ENCODE measurements around the gene BMPR1A. TPM values are rescaled to one million over a fixed set of nuclear protein-coding genes. Genes with fewer than 3 reads are reported as not detected.

BMPR1A gene
- total and polyA plus RNA-seq, 2 of the 13 experiments (the other 11 are each of a cell fraction or from before 2014, with no cell fraction given): 17.8 to 44.2 TPM

DNA sequence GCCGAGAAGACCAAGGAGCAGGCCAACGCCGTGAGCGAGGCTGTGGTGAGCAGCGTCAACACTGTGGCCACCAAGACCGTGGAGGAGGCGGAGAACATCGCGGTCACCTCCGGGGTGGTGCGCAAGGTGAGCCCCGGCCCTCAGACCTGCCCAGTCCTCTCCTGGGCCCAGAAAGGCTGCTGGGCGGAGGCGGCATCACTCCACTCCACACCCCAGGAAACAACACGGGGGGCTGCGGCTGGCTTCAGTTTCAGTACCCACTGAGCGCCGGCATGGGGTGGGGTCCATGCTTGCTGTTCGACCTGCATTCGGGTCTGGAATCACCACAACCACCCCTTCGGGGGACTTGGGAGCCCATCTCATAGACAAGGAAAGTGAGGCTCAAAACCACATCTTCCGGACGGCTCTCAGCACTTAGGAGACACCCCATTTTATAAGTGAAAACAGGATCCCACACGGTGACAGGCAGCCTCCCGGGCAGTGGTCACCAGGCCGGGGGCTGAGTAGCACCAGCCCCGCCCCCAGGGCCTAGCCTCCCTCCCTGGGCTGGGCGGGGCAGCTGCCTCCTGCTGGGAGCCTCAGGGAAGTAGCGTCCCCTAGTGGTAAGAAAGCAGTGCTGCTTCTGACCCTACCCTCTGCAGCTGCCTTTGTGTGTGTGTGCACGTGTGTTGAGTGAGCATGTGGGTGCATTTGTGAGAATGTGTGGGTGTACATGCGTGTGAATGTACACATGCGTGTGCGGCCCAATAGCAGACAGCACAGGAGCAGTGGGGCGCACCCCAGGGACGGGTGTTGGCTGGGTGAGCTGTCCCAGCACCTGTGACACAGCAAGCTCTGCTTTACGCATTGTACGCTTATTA, 203.8 kb downstream of the BMPR1A start (continued):
- TF ChIP-seq HOXA9 (CRISPR knock-in tag; IDR thresholded peaks at IDR 0.05; ENCODE audit: borderline replicate concordance) (no peak), HOXD1 (CRISPR knock-in tag; IDR thresholded peaks at IDR 0.05) (no peak), ATRX (CRISPR knock-in tag; IDR thresholded peaks at IDR 0.05; ENCODE audit: borderline replicate concordance) (no peak), ZNF547 (CRISPR knock-in tag; IDR thresholded peaks at IDR 0.05) (peak; percentile 34; the same call in 1 of the 2 replicates), NR2C2 (CRISPR knock-in tag; IDR thresholded peaks at IDR 0.05; ENCODE audit: borderline replicate concordance) (no peak), SIX4 (CRISPR knock-in tag; IDR thresholded peaks at IDR 0.05) (peak; percentile 24; the same call in 1 of the 2 replicates), KLF16 (CRISPR knock-in tag; IDR thresholded peaks at IDR 0.05) (peak in 1 of 2 experiments; percentile 35; a peak in 1 of 4 replicates), SMYD3 (CRISPR knock-in tag; IDR thresholded peaks at IDR 0.05) (no peak), PRMT3 (CRISPR knock-in tag; IDR thresholded peaks at IDR 0.05; ENCODE audit: borderline replicate concordance, low read depth) (no peak), ZNF292 (CRISPR knock-in tag; IDR thresholded peaks at IDR 0.05; ENCODE audit: borderline replicate concordance, low read depth) (peak; percentile 34; the same call in 1 of the 2 replicates), TBX2 (CRISPR knock-in tag; IDR thresholded peaks at IDR 0.05; ENCODE audit: borderline replicate concordance) (no peak), ZSCAN21 (CRISPR knock-in tag; IDR thresholded peaks at IDR 0.05; ENCODE audit: borderline replicate concordance) (no peak), ZNF501 (CRISPR knock-in tag; IDR thresholded peaks at IDR 0.05) (0 out of 2 replicates have a peak, but pooled peaks have one; percentile 5), ZNF788 (CRISPR knock-in tag; IDR thresholded peaks at IDR 0.05; ENCODE audit: borderline replicate concordance) (peak; percentile 24; the same call in 1 of the 2 replicates), FLYWCH1 (CRISPR knock-in tag; IDR thresholded peaks at IDR 0.05) (no peak), RAD51 (IDR thresholded peaks at IDR 0.05; ENCODE audit: borderline replicate concordance) (no peak), ZNF354B (CRISPR knock-in tag; IDR thresholded peaks at IDR 0.05) (no peak), ZNF768 (CRISPR knock-in tag; IDR thresholded peaks at IDR 0.05) (peak; percentile 9; the same call in 1 of the 2 replicates), ZNF350 (CRISPR knock-in tag; IDR thresholded peaks at IDR 0.05; ENCODE audit: borderline replicate concordance, low read depth) (peak; percentile 26; the same call in 1 of the 2 replicates), SMC3 (IDR thresholded peaks at IDR 0.05; ENCODE audit: low read length) (peak; percentile 50), MTA1 (CRISPR knock-in tag; IDR thresholded peaks at IDR 0.05; ENCODE audit: borderline replicate concordance) (0 out of 2 replicates have a peak, but pooled peaks have one; percentile 11)
- TF ChIP-seq, protein P1, sequence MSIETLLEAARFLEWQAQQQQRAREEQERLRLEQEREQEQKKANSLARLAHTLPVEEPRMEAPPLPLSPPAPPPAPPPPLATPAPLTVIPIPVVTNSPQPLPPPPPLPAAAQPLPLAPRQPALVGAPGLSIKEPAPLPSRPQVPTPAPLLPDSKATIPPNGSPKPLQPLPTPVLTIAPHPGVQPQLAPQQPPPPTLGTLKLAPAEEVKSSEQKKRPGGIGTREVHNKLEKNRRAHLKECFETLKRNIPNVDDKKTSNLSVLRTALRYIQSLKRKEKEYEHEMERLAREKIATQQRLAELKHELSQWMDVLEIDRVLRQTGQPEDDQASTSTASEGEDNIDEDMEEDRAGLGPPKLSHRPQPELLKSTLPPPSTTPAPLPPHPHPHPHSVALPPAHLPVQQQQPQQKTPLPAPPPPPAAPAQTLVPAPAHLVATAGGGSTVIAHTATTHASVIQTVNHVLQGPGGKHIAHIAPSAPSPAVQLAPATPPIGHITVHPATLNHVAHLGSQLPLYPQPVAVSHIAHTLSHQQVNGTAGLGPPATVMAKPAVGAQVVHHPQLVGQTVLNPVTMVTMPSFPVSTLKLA (IDR thresholded peaks at IDR 0.05): peak; percentile 51
- TF ChIP-seq, protein P2, sequence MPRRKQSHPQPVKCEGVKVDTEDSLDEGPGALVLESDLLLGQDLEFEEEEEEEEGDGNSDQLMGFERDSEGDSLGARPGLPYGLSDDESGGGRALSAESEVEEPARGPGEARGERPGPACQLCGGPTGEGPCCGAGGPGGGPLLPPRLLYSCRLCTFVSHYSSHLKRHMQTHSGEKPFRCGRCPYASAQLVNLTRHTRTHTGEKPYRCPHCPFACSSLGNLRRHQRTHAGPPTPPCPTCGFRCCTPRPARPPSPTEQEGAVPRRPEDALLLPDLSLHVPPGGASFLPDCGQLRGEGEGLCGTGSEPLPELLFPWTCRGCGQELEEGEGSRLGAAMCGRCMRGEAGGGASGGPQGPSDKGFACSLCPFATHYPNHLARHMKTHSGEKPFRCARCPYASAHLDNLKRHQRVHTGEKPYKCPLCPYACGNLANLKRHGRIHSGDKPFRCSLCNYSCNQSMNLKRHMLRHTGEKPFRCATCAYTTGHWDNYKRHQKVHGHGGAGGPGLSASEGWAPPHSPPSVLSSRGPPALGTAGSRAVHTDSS (CRISPR knock-in tag; conservative IDR thresholded peaks at IDR 0.05): no peak
- TF ChIP-seq, protein P3, sequence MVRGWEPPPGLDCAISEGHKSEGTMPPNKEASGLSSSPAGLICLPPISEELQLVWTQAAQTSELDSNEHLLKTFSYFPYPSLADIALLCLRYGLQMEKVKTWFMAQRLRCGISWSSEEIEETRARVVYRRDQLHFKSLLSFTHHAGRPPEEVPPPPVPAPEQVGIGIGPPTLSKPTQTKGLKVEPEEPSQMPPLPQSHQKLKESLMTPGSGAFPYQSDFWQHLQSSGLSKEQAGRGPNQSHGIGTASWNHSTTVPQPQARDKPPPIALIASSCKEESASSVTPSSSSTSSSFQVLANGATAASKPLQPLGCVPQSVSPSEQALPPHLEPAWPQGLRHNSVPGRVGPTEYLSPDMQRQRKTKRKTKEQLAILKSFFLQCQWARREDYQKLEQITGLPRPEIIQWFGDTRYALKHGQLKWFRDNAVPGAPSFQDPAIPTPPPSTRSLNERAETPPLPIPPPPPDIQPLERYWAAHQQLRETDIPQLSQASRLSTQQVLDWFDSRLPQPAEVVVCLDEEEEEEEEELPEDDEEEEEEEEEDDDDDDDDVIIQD (CRISPR knock-in tag; IDR thresholded peaks at IDR 0.05; ENCODE audit: low read depth): 0 out of 2 replicates have a peak, but pooled peaks have one; percentile 32

Data from HepG2 (cell line).